ENCODE measurements around the gene TSPAN18.

TSPAN18 gene

GRCh38 chr11:44852159-44852747 lies 125.5 kb downstream of the TSPAN18 start:
- no peak overlapping the region for H3K4me3 Mint-ChIP-seq
- H3K4me1 Mint-ChIP-seq (ENCODE audit: low read depth), result peaks cover 8% of the 10 kb centered on the region
- intact Hi-C loops (cut with micrococcal nuclease), result no loop called here
- no peak overlapping the region for H3K27ac Mint-ChIP-seq
- H3K36me3 Mint-ChIP-seq (ENCODE audit: low read depth), result no peaks in the 10 kb centered on the region
- H3K9me3 Mint-ChIP-seq, result no peaks in the 10 kb centered on the region
- peaks cover 21% of the 10 kb centered on the region for H3K27me3 Mint-ChIP-seq

DNA sequence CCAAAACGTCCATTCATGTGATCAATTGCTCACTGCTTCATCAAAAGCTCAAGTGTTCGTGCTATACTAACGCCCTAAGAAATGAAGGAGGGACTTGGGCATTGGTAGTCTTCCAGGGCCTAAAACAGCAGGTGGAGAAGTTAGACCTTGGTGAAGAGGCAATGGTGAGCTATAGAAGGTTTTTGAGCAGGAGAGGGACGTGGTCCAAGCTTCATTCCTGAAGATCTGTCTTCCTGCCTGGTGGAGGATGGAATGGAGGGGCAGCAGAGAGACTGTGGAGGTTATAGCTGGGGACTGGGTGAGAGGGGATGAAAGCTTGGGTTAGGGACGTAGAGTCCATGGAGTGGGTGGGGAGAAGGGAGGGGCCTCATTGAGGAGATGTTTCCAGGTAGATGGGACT lies 126.2 kb downstream of the TSPAN18 start:
- intact Hi-C loops (cut with micrococcal nuclease), result no loop called here
- Mint-ChIP-seq H3K27ac (no peak overlapping the region), H3K4me1 (ENCODE audit: low read depth) (peaks cover 8% of the 10 kb centered on the region), H3K36me3 (ENCODE audit: low read depth) (no peaks in the 10 kb centered on the region), H3K9me3 (no peaks in the 10 kb centered on the region), H3K4me3 (no peak overlapping the region), H3K27me3 (peaks cover 22% of the 10 kb centered on the region)

DNA sequence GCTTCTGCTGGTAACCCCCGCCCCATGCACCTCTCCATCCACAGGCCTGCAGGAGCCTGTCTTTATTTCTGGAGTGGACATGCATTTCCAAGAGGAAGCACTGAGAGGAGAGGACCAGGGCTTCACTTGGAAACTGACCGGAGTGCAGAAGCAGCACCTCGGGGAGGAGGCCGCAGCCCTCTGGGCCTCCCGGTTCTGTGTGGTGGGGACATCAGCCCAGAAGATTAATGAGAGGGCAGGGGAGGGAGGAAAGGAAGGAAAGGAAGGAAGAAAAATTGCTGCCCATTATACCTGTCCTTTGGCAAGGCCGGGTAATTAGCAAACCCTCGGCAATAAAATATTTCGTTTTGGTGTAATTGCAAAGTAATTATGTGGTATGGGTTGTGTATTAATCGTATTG lies 126.9 kb downstream of the TSPAN18 start:
- Mint-ChIP-seq H3K27ac (no peak overlapping the region), H3K4me3 (no peak overlapping the region), H3K36me3 (ENCODE audit: low read depth) (no peaks in the 10 kb centered on the region), H3K4me1 (ENCODE audit: low read depth) (peaks cover 8% of the 10 kb centered on the region), H3K27me3 (peaks cover 24% of the 10 kb centered on the region), H3K9me3 (no peaks in the 10 kb centered on the region)
- intact Hi-C loops (cut with micrococcal nuclease), result no loop called here

DNA sequence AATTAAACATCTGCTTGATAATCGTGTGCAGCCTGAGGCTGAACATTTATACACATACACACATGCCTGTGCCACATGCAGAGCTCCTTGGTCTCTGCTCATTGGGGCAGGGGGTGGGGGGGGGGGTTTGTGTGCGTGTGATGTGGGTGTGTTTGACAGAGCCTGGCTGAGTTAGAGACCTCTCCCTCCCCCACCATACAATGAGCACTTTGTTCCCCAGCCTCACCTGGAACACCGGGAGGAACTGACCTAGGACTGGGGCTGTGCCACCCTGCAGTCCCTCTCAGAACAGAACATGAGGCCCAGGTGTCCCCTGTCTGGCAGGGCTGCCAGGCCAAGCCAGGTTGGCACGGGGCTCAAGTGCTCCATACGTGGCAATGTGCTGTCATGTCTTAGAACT lies 127.3 kb downstream of the TSPAN18 start:
- no peaks in the 10 kb centered on the region for H3K36me3 Mint-ChIP-seq (ENCODE audit: low read depth)
- H3K4me1 Mint-ChIP-seq (ENCODE audit: low read depth), result peaks cover 8% of the 10 kb centered on the region
- no peak overlapping the region for H3K4me3 Mint-ChIP-seq
- H3K9me3 Mint-ChIP-seq, result no peaks in the 10 kb centered on the region
- intact Hi-C loops (cut with micrococcal nuclease), result no loop called here
- H3K27me3 Mint-ChIP-seq, result peaks cover 27% of the 10 kb centered on the region
- no peak overlapping the region for H3K27ac Mint-ChIP-seq

GRCh38 chr11:44854741-44855492 lies 128.2 kb downstream of the TSPAN18 start:
- intact Hi-C loops (cut with micrococcal nuclease), result no loop called here
- Mint-ChIP-seq H3K4me1 (ENCODE audit: low read depth) (peaks cover 8% of the 10 kb centered on the region), H3K36me3 (ENCODE audit: low read depth) (no peaks in the 10 kb centered on the region), H3K4me3 (no peak overlapping the region), H3K9me3 (no peaks in the 10 kb centered on the region), H3K27ac (no peak overlapping the region), H3K27me3 (peaks cover 33% of the 10 kb centered on the region)

DNA sequence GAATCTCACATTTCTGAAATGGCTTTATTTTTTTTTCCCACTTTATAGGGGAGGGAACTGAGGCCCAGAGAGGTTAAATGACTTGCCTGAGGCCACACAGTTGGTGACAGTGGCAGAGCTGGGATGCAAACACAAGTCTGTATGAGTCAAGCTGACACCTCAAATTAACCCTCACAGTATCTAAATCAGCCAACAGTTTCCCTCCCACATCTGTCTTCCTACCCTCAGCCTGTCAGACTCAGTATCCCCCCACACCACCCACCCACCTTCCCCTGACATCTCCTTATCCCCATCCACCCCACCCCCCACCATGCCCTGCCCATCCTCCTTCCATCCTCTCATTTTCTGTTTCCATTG lies 128.7 kb downstream of the TSPAN18 start:
- Mint-ChIP-seq H3K4me1 (ENCODE audit: low read depth) (peaks cover 8% of the 10 kb centered on the region), H3K36me3 (ENCODE audit: low read depth) (no peaks in the 10 kb centered on the region), H3K4me3 (no peak overlapping the region), H3K9me3 (no peaks in the 10 kb centered on the region), H3K27me3 (peaks cover 38% of the 10 kb centered on the region), H3K27ac (no peak overlapping the region)
- intact Hi-C loops (cut with micrococcal nuclease), result no loop called here

DNA sequence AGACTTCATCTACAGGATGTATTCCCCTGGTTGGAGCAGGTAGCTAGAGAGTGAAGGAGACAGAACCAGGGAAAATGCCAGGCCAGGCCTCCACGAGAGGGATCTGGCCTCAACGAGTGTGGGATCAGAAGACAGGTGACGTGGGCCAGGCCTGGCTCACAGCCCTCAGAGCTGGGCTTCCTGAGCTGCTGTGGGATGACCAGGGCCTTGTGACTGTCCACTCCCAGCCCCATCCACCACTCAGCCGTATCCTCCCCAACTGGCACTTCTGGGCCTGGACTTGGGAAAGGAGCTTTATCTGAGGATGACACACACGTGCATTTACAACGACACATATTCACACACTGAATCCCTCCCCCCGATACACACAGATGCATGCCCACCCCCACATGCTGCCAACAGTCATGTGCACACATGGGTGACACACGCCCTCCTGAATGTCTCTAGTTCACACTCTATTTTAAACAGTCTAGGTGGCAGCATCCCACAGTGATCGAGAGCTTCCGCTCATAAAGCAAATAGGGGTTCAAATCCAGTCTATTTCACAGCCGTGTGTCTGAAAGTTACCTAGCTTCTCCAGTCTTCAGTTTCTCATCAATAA lies 130.8 kb downstream of the TSPAN18 start:
- no peak overlapping the region for H3K27ac Mint-ChIP-seq
- peaks cover 51% of the 10 kb centered on the region for H3K27me3 Mint-ChIP-seq
- H3K9me3 Mint-ChIP-seq, result no peaks in the 10 kb centered on the region
- H3K4me3 Mint-ChIP-seq, result no peak overlapping the region
- H3K36me3 Mint-ChIP-seq (ENCODE audit: low read depth), result no peaks in the 10 kb centered on the region
- intact Hi-C loops (cut with micrococcal nuclease), result no loop called here
- peaks cover 19% of the 10 kb centered on the region for H3K4me1 Mint-ChIP-seq (ENCODE audit: low read depth)

GRCh38 chr11:44858796-44859527 lies 132.2 kb downstream of the TSPAN18 start:
- H3K4me1 Mint-ChIP-seq (ENCODE audit: low read depth), result peaks cover 25% of the 10 kb centered on the region
- H3K27ac Mint-ChIP-seq, result no peak overlapping the region
- intact Hi-C loops (cut with micrococcal nuclease), result no loop called here
- H3K27me3 Mint-ChIP-seq, result peaks cover 57% of the 10 kb centered on the region
- no peaks in the 10 kb centered on the region for H3K9me3 Mint-ChIP-seq
- no peak overlapping the region for H3K4me3 Mint-ChIP-seq
- H3K36me3 Mint-ChIP-seq (ENCODE audit: low read depth), result no peaks in the 10 kb centered on the region

DNA sequence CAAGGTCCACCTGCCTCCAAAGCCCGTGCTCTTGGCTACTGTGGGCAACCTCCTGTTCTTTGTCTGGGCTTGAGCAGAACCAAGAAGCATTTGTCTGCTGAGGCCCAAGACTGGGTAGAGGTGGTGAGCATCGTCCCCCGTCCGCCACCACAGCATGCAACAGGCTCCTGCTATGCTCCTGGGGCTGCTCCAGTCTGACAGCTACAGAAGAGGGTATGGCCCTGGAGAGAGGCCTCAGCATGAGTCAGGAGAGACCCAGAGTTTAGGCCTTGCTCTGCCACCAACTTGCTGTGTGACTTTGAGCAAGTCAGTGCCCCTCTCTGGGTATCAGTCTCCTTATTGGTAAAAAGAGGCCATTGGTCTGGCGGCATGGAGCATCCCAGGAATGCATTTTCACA lies 132.8 kb downstream of the TSPAN18 start:
- no peaks in the 10 kb centered on the region for H3K36me3 Mint-ChIP-seq (ENCODE audit: low read depth)
- no peak overlapping the region for H3K27ac Mint-ChIP-seq
- H3K9me3 Mint-ChIP-seq, result no peaks in the 10 kb centered on the region
- H3K4me3 Mint-ChIP-seq, result no peak overlapping the region
- H3K27me3 Mint-ChIP-seq, result peaks cover 57% of the 10 kb centered on the region
- intact Hi-C loops (cut with micrococcal nuclease), result no loop called here
- H3K4me1 Mint-ChIP-seq (ENCODE audit: low read depth), result peaks cover 25% of the 10 kb centered on the region

DNA sequence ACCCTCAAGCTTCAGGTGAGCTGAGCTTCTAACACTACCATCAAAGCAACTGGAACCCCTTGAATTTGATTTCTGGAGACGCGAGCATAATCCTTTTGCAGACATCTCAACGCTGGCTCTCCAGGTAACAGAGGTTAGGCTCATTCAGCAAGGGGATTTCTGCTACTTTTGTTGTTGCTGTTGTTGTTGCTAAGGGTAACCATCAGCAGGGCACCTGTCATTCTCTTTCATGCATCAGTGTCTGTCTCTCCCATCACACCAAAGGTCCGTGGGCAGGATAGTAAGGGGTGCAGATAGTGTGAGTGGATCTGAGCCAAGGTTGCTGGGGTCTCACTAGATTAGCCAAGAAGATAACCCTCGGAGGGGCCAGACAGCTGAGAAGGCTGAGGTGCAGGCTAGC lies 133.6 kb downstream of the TSPAN18 start:
- no peaks in the 10 kb centered on the region for H3K36me3 Mint-ChIP-seq (ENCODE audit: low read depth)
- intact Hi-C loops (cut with micrococcal nuclease), result no loop called here
- peaks cover 25% of the 10 kb centered on the region for H3K4me1 Mint-ChIP-seq (ENCODE audit: low read depth)
- H3K27ac Mint-ChIP-seq, result no peak overlapping the region
- H3K4me3 Mint-ChIP-seq, result no peak overlapping the region
- H3K9me3 Mint-ChIP-seq, result no peaks in the 10 kb centered on the region
- H3K27me3 Mint-ChIP-seq, result peaks cover 64% of the 10 kb centered on the region

DNA sequence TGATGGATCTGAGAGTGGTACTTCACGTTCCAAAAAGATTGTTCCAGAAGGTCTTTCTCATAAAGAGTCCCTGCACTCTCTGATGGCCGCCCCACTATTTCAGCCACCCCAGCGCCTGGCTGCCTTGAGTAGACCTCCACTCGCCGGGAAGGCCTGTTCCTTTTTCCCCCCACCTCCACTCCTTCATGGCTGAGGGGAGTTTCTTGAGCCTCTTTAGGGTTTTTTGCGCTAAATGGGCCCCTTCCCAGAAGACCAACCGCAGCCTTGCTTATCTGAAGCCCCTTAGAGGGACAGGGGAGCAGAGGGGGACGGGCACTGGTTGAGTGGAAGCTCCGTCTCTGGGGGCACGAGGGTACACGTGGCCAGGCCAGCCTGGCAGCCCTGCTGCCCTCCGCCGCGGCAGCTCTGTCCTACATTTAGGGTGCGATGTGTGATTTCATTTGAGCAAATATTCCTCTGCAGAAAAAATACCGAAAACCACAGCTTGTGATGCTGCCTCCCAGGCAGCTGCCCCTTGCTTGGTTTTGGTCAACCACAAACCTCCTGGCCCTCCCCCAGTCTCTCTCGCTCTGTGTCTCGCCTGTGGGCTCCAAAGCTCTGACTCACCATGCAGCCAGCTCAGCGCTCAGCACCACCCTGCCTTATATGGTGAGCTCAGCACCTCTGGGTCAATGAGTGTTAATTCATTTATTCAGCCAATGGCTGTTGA lies 135.2 kb downstream of the TSPAN18 start:
- Mint-ChIP-seq H3K36me3 (ENCODE audit: low read depth) (no peaks in the 10 kb centered on the region), H3K4me1 (ENCODE audit: low read depth) (peaks cover 17% of the 10 kb centered on the region), H3K27ac (no peak overlapping the region), H3K9me3 (no peaks in the 10 kb centered on the region), H3K27me3 (peaks cover 67% of the 10 kb centered on the region), H3K4me3 (no peak overlapping the region)
- intact Hi-C loops (cut with micrococcal nuclease), result no loop called here

GRCh38 chr11:44862558-44863101 lies 135.9 kb downstream of the TSPAN18 start:
- H3K4me1 Mint-ChIP-seq (ENCODE audit: low read depth), result peaks cover 20% of the 10 kb centered on the region
- intact Hi-C loops (cut with micrococcal nuclease), result no loop called here
- no peaks in the 10 kb centered on the region for H3K36me3 Mint-ChIP-seq (ENCODE audit: low read depth)
- no peaks in the 10 kb centered on the region for H3K9me3 Mint-ChIP-seq
- peaks cover 68% of the 10 kb centered on the region for H3K27me3 Mint-ChIP-seq
- H3K4me3 Mint-ChIP-seq, result no peak overlapping the region
- H3K27ac Mint-ChIP-seq, result no peak overlapping the region

DNA sequence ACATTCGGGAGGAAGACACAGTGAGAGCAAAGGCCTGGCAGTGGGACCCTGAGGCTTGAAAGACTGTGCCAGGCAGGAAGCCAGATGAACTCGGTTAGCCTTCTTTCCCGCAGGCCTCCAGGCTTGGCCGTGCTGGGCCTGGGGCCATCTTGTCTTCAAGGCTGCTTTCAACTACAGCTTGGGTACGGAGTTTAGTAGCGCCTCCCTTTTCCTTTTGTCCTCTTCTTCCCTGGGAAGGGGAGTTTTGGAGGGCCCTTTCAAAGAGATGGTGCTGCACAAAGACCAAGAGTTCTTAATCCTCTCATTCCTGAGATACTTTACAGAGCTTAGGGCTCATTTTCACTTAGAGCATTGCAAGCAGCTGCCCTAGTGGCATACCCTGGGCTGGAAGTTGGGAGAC lies 136.5 kb downstream of the TSPAN18 start:
- intact Hi-C loops (cut with micrococcal nuclease), result no loop called here
- H3K27me3 Mint-ChIP-seq, result peaks cover 71% of the 10 kb centered on the region
- no peaks in the 10 kb centered on the region for H3K9me3 Mint-ChIP-seq
- no peak overlapping the region for H3K4me3 Mint-ChIP-seq
- H3K4me1 Mint-ChIP-seq (ENCODE audit: low read depth), result peaks cover 23% of the 10 kb centered on the region
- no peak overlapping the region for H3K27ac Mint-ChIP-seq
- H3K36me3 Mint-ChIP-seq (ENCODE audit: low read depth), result no peaks in the 10 kb centered on the region

All from dendritic cell treated with granulocyte-macrophage colony-stimulating factor and Interleukin-4, amounts not matched to agents 40 ng/mL and 50 ng/mL, for 4 days (primary cell).